OCI-LY7 (cell line): ENCODE measurements around the gene FMN2. TPM values are rescaled to one million over a fixed set of nuclear protein-coding genes. Genes with fewer than 3 reads are reported as not detected.

Experiments used
- BruUV-seq: library from RNA; stranded (reverse); fragments of 400-500 nt; replicated peaks from 2 replicates; lab custom pipeline; 2021; lab: Mats Ljungman, UMichigan
- CTCF ChIA-PET: fragments of 300-600 bp; sonication (Branson Sonifier 250); formaldehyde crosslinking; loops from one replicate; lab custom pipeline; 2022; ENCODE audit warnings: antibody characterized with exemption; ENCODE audit not compliant: unreplicated experiment; lab: Charles Lee
- POLR2A ChIA-PET: fragments of 300-600 bp; sonication (Branson Sonifier 250); formaldehyde crosslinking; loops from one replicate; lab custom pipeline; 2022; ENCODE audit warnings: antibody characterized with exemption; lab: Charles Lee
- DNase-seq: peaks from one replicate; pipeline ENCODE4 v3.0.0-alpha.2; 2015; ENCODE audit warnings: low spot score
- H2AFZ ChIP-seq: fragments of 200-600 bp; sonication (generic), shearing (Covaris generic); 2 replicates; pipeline ENCODE4 v1.6.1; 2014; ENCODE audit warnings: mild to moderate bottlenecking, antibody characterized with exemption, low read length, moderate library complexity
- H3K27ac ChIP-seq: fragments of 200-600 bp; sonication (generic); 2 replicates; pipeline ENCODE4 v1.5.1; 2014; ENCODE audit warnings: mixed run types, low read depth, mild to moderate bottlenecking, moderate library complexity, low read length, inconsistent platforms; ENCODE audit not compliant: poor library complexity, severe bottlenecking
- H3K36me3 ChIP-seq: fragments of 200-600 bp; sonication (generic); 2 replicates; pipeline ENCODE4 v1.6.1; 2014; ENCODE audit warnings: mild to moderate bottlenecking, antibody characterized with exemption, low read length, moderate library complexity, mixed read lengths; ENCODE audit not compliant: insufficient read depth
- H3K4me1 ChIP-seq: fragments of 200-600 bp; sonication (generic); 2 replicates; pipeline ENCODE4 v1.5.1; 2014; ENCODE audit warnings: mild to moderate bottlenecking, low read length; ENCODE audit not compliant: insufficient read depth, poor library complexity, severe bottlenecking
- H3K4me2 ChIP-seq: fragments of 200-600 bp; sonication (generic); 2 replicates; pipeline ENCODE4 v1.6.1; 2014; ENCODE audit warnings: mild to moderate bottlenecking, low read length
- H3K4me3 ChIP-seq: fragments of 200-600 bp; sonication (generic); 2 replicates; pipeline ENCODE4 v1.5.1; 2014; ENCODE audit warnings: mild to moderate bottlenecking, low read depth, low read length; ENCODE audit not compliant: poor library complexity, severe bottlenecking
- H3K79me2 ChIP-seq: fragments of 200-600 bp; sonication (generic); 2 replicates; pipeline ENCODE4 v1.6.1; 2016; ENCODE audit warnings: low read depth, mild to moderate bottlenecking, low read length, moderate library complexity, mixed read lengths; ENCODE audit not compliant: insufficient read depth
- H3K9me2 ChIP-seq: fragments of 200-600 bp; sonication (generic); 2 replicates; pipeline ENCODE4 v1.6.1; 2016; ENCODE audit warnings: mild to moderate bottlenecking, low read length, mixed read lengths; ENCODE audit not compliant: insufficient read depth
- H3K9me3 ChIP-seq: fragments of 200-600 bp; sonication (generic); 2 replicates; pipeline ENCODE4 v1.6.1; 2014; ENCODE audit warnings: mild to moderate bottlenecking, mixed run types, low read length, mixed read lengths
- H4K20me1 ChIP-seq: fragments of 200-600 bp; sonication (generic); 2 replicates; pipeline ENCODE4 v1.6.1; 2014; ENCODE audit warnings: mild to moderate bottlenecking, antibody characterized with exemption, low read length, moderate library complexity, mixed read lengths; ENCODE audit not compliant: insufficient read depth
- CTCF ChIP-seq: fragments of 200-600 bp; sonication (generic); conservative IDR thresholded peaks from 2 replicates; pipeline ENCODE4 v1.5.1; 2014; ENCODE audit warnings: mild to moderate bottlenecking, antibody characterized with exemption, low read length, moderate library complexity, mixed read lengths
- EZH2phosphoT487 ChIP-seq: fragments of 200-600 bp; sonication (generic); IDR thresholded peaks from 2 replicates; pipeline ENCODE4 v1.6.1; 2018; ENCODE audit warnings: low read depth, borderline replicate concordance, mild to moderate bottlenecking, mixed run types, antibody characterized with exemption, low read length, moderate library complexity, mixed read lengths
- intact Hi-C: fragments of 100-400 bp; cut with micrococcal nuclease; formaldehyde crosslinking; loops from one replicate; pipeline ENCODE4 v1.10.0; 2022; ENCODE audit not compliant: unreplicated experiment
- total RNA-seq, 2 experiments: library from RNA; depleted of rRNA in 1 of 2; stranded (reverse); fragments of >200 nt in 1 of 2; shearing (Covaris generic) in 1 of 2; gene quantifications; 2 replicates each; pipeline ENCODE4 v1.2.3, GENCODE V29; 2014 to 2022

Gene FMN2
- total RNA-seq, 2 experiments from 2014 or later: not detected

GRCh38 chr1:240245629-240246020, 153.9 kb downstream of the FMN2 start:
- Histone ChIP-seq H3K9me3 (no peaks in the 10 kb centered on the region), H3K9me2 (no peaks in the 10 kb centered on the region), H3K4me3 (no peak overlapping the region), H3K27ac (no peak overlapping the region), H3K79me2 (no peaks in the 10 kb centered on the region), H2AFZ (no peak overlapping the region), H3K4me1 (no peaks in the 10 kb centered on the region), H3K4me2 (no peak overlapping the region), H4K20me1 (no peaks in the 10 kb centered on the region), H3K36me3 (no peaks in the 10 kb centered on the region)
- POLR2A ChIA-PET: interaction anchor here (0.6 kb wide), 1 partner anchor 583 kb away, joined by 3 read pairs; no protein-coding TSS in a partner anchor
- CTCF ChIA-PET: no interaction called here
- TF ChIP-seq CTCF (no peak), EZH2phosphoT487 (no peak)
- intact Hi-C loops: no loop called here
- no peak for DNase-seq
- no TSS peak for BruUV-seq

- Histone ChIP-seq H3K79me2 (no peaks in the 10 kb centered on the region), H3K36me3 (no peaks in the 10 kb centered on the region), H3K9me2 (no peaks in the 10 kb centered on the region), H3K9me3 (no peaks in the 10 kb centered on the region), H3K4me2 (no peak overlapping the region), H4K20me1 (no peaks in the 10 kb centered on the region), H2AFZ (no peak overlapping the region), H3K4me3 (no peak overlapping the region), H3K4me1 (no peaks in the 10 kb centered on the region), H3K27ac (no peak overlapping the region)
- intact Hi-C loops: no loop called here
- ChIA-PET CTCF (no interaction called here), POLR2A (interaction anchor here (0.6 kb wide), 1 partner anchor 13 kb away, joined by 5 read pairs; no protein-coding TSS in a partner anchor)
- no TSS peak for BruUV-seq
- DNase-seq: no peak
- TF ChIP-seq EZH2phosphoT487: no peak
- TF ChIP-seq CTCF: no peak
Measured at GRCh38 chr1:240247899-240248298, 156.2 kb downstream of the FMN2 start.

- BruUV-seq: no TSS peak
- Histone ChIP-seq H3K36me3 (no peaks in the 10 kb centered on the region), H3K4me3 (no peak overlapping the region), H4K20me1 (no peaks in the 10 kb centered on the region), H3K4me1 (no peaks in the 10 kb centered on the region), H3K27ac (no peak overlapping the region), H2AFZ (no peak overlapping the region), H3K9me2 (no peaks in the 10 kb centered on the region), H3K79me2 (no peaks in the 10 kb centered on the region), H3K9me3 (no peaks in the 10 kb centered on the region), H3K4me2 (no peak overlapping the region)
- no peak for DNase-seq
- intact Hi-C loops: no loop called here
- ChIA-PET POLR2A (no interaction called here), CTCF (no interaction called here)
- no peak for TF ChIP-seq CTCF
- no peak for TF ChIP-seq EZH2phosphoT487
Measured at GRCh38 chr1:240254006-240254405, 162.3 kb downstream of the FMN2 start.
